Thyroid gland (tissue), 4 donors: ENCODE data around the gene LRRC8A.
"Not testable (repeated sequence)": the region's sequence is repeated elsewhere in the genome, so short reads cannot be mapped to it uniquely, and the experiment has no call there.

Experiments
- CTCF ChIP-seq, 6 experiments: fragments of 200-600 bp in 3 of 6; fragments of 450-650 bp in 3 of 6; sonication (generic) in 3 of 6; IDR thresholded peaks; one replicate each; pipeline ENCODE4 v1.5.1; 2016 to 2019; ENCODE audit warnings: antibody characterized with exemption in 6 of 6, mild to moderate bottlenecking in 2 of 6, inconsistent platforms in 1 of 6, moderate library complexity in 1 of 6
- POLR2A ChIP-seq, 2 donors: fragments of 450-650 bp; IDR thresholded peaks; one replicate each; pipeline ENCODE4 v1.6.1; 2017; ENCODE audit warnings: antibody characterized with exemption in 2 of 2, mild to moderate bottlenecking in 2 of 2, moderate library complexity in 1 of 2

GRCh38 chr9:128944966-128945365 is 63.0 kb downstream of the LRRC8A start:
- TF ChIP-seq CTCF, POLR2A (IDR thresholded peaks at IDR 0.05): not testable (repeated sequence)
